Left lobe of liver (tissue), 2 donors: Measurements from ENCODE around the gene FKTN. TPM values are rescaled to one million over a fixed set of nuclear protein-coding genes. Genes with fewer than 3 reads are reported as not detected.
"Not testable (repeated sequence)": the region's sequence is repeated elsewhere in the genome, so short reads cannot be mapped to it uniquely, and the experiment has no call there.

Source experiments
- ATAC-seq: fragments of 200-7000 bp; cut with Tn5 transposase; one replicate; pipeline ENCODE4 v1.9.1; 2020; ENCODE audit warnings: mild to moderate bottlenecking, moderate library complexity
- DNase-seq: peaks from one replicate; pipeline ENCODE4 v3.0.0-alpha.2; 2020; ENCODE audit warnings: low spot score
- total RNA-seq: library from RNA; stranded (reverse); gene quantifications from one replicate; pipeline ENCODE4 v1.2.1, GENCODE V29; 2021
- donor health status: DM: no; HTN: no; CAD: no; lungs with moderate emphysema.
- donor health status: DM: no; HTN: yes; CAD: no.

FKTN gene
- total RNA-seq, result 5.1 TPM

GRCh38 chr9:105557804-105558610, at the start of gene FKTN:
Gene FKTN (plus strand): TSS chr9:105558131. CDS start chr9:105575033, 16,902 bp downstream.
- ATAC-seq, result peak; percentile 99
- peak; percentile 92 for DNase-seq

GRCh38 chr9:105508530-105508929, 49.4 kb upstream of the FKTN start:
- DNase-seq, result no peak
- ATAC-seq, result no peak

GRCh38 chr9:105510024-105510423, 47.9 kb upstream of the FKTN start:
- ATAC-seq, result no peak
- no peak for DNase-seq

- no peak for ATAC-seq
- no peak for DNase-seq
Observed at GRCh38 chr9:105511446-105511845, 46.5 kb upstream of the FKTN start.

GRCh38 chr9:105515811-105516413, 42.0 kb upstream of the FKTN start:
- DNase-seq, result no peak
- ATAC-seq, result no peak

- DNase-seq, result peak; percentile 51
- ATAC-seq, result peak; percentile 78
Observed at GRCh38 chr9:105519710-105520369, 38.1 kb upstream of the FKTN start.

GRCh38 chr9:105520992-105521391, 36.9 kb upstream of the FKTN start:
- ATAC-seq, DNase-seq: not testable (repeated sequence)

GRCh38 chr9:105522618-105523385, 35.1 kb upstream of the FKTN start:
- ATAC-seq, result peak; percentile 91
- DNase-seq, result not testable (repeated sequence)

- peak; percentile 63 for ATAC-seq
Observed at GRCh38 chr9:105531530-105531929, 26.4 kb upstream of the FKTN start.

GRCh38 chr9:105535920-105536668, 21.8 kb upstream of the FKTN start:
- ATAC-seq (no peak), DNase-seq (no peak)

More at GRCh38 chr9:105531530-105531929, 26.4 kb upstream of the FKTN start:
- no peak for DNase-seq

- DNase-seq, result no peak
- no peak for ATAC-seq
Observed at GRCh38 chr9:105539452-105539851, 18.5 kb upstream of the FKTN start.

- ATAC-seq (no peak), DNase-seq (no peak)
Observed at GRCh38 chr9:105541838-105542237, 16.1 kb upstream of the FKTN start.

- ATAC-seq (no peak), DNase-seq (no peak)
Observed at GRCh38 chr9:105554042-105554441, 3.9 kb upstream of the FKTN start.

- DNase-seq (no peak), ATAC-seq (no peak)
Observed at GRCh38 chr9:105572455-105572854, 14.5 kb downstream of the FKTN start.

GRCh38 chr9:105579952-105580351, 22.0 kb downstream of the FKTN start:
- not testable (repeated sequence) for ATAC-seq, DNase-seq

GRCh38 chr9:105581550-105581949, 23.6 kb downstream of the FKTN start:
- ATAC-seq, DNase-seq: not testable (repeated sequence)

GRCh38 chr9:105593145-105593544, 35.2 kb downstream of the FKTN start:
- no peak for DNase-seq

GRCh38 chr9:105608721-105609598, 51.0 kb downstream of the FKTN start:
- DNase-seq, result no peak
- peak; percentile 86 for ATAC-seq

More at GRCh38 chr9:105593145-105593544, 35.2 kb downstream of the FKTN start:
- no peak for ATAC-seq

- DNase-seq (no peak), ATAC-seq (no peak)
Observed at GRCh38 chr9:105621001-105621400, 63.1 kb downstream of the FKTN start.
